Neural cell (in vitro differentiated cells): ENCODE data around the gene KRTAP4-16.

Experiments
- EP300 ChIP-seq: fragments of 450-650 bp; conservative IDR thresholded peaks from 2 replicates; pipeline ENCODE4 v1.6.1; 2014; ENCODE audit warnings: antibody characterized with exemption, mild to moderate bottlenecking, moderate library complexity; ENCODE audit not compliant: poor library complexity, severe bottlenecking
- TF ChIP-seq, protein P1 (sequence below): fragments of 450-650 bp; IDR thresholded peaks from 2 replicates; pipeline ENCODE4 v1.5.1; 2014; ENCODE audit warnings: antibody characterized with exemption, mild to moderate bottlenecking, moderate library complexity; ENCODE audit not compliant: poor library complexity, severe bottlenecking

- no peak for TF ChIP-seq EP300
- TF ChIP-seq, protein P1, sequence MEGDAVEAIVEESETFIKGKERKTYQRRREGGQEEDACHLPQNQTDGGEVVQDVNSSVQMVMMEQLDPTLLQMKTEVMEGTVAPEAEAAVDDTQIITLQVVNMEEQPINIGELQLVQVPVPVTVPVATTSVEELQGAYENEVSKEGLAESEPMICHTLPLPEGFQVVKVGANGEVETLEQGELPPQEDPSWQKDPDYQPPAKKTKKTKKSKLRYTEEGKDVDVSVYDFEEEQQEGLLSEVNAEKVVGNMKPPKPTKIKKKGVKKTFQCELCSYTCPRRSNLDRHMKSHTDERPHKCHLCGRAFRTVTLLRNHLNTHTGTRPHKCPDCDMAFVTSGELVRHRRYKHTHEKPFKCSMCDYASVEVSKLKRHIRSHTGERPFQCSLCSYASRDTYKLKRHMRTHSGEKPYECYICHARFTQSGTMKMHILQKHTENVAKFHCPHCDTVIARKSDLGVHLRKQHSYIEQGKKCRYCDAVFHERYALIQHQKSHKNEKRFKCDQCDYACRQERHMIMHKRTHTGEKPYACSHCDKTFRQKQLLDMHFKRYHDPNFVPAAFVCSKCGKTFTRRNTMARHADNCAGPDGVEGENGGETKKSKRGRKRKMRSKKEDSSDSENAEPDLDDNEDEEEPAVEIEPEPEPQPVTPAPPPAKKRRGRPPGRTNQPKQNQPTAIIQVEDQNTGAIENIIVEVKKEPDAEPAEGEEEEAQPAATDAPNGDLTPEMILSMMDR: no peak
These were observed 6.0 kb downstream of the KRTAP4-16 start for GRCh38 chr17:41096055-41096454.
